Chondrocyte (in vitro differentiated cells): ENCODE data around the gene EIF6. TPM values are rescaled to one million over a fixed set of nuclear protein-coding genes. Genes with fewer than 3 reads are reported as not detected.

Experiments
- DNase-seq: peaks from one replicate; pipeline ENCODE4 v3.0.0; 2021; ENCODE audit warnings: mixed read lengths, low spot score
- H3K27ac Mint-ChIP-seq: one replicate; pipeline ENCODE4 v1.8.0; 2021; ENCODE audit warnings: mild to moderate bottlenecking, moderate library complexity, mixed read lengths; ENCODE audit not compliant: unreplicated experiment
- H3K27me3 Mint-ChIP-seq: 2 replicates; pipeline ENCODE4 v1.8.0; 2021; ENCODE audit warnings: low read depth, mixed read lengths
- H3K36me3 Mint-ChIP-seq: 2 replicates; pipeline ENCODE4 v1.8.0; 2021; ENCODE audit warnings: low read depth, mixed read lengths
- H3K4me1 Mint-ChIP-seq: 2 replicates; pipeline ENCODE4 v1.8.0; 2021; ENCODE audit warnings: low read depth, mild to moderate bottlenecking, mixed read lengths
- H3K4me3 Mint-ChIP-seq: one replicate; pipeline ENCODE4 v1.8.0; 2021; ENCODE audit warnings: mild to moderate bottlenecking, moderate library complexity, mixed read lengths; ENCODE audit not compliant: unreplicated experiment
- H3K9me3 Mint-ChIP-seq: 2 replicates; pipeline ENCODE4 v1.8.0; 2021; ENCODE audit warnings: low read depth, mixed read lengths
- CTCF ChIP-seq: fragments of 200-600 bp; sonication (generic); IDR thresholded peaks from 2 replicates; pipeline ENCODE4 v1.5.0; 2021; ENCODE audit warnings: antibody characterized with exemption, mild to moderate bottlenecking, moderate library complexity
- total RNA-seq: library from RNA; stranded (reverse); gene quantifications from 3 replicates; pipeline ENCODE4 v1.2.1, GENCODE V29; 2021

EIF6 gene
- total RNA-seq, 1 donor from 2014 or later = 125 TPM

DNA sequence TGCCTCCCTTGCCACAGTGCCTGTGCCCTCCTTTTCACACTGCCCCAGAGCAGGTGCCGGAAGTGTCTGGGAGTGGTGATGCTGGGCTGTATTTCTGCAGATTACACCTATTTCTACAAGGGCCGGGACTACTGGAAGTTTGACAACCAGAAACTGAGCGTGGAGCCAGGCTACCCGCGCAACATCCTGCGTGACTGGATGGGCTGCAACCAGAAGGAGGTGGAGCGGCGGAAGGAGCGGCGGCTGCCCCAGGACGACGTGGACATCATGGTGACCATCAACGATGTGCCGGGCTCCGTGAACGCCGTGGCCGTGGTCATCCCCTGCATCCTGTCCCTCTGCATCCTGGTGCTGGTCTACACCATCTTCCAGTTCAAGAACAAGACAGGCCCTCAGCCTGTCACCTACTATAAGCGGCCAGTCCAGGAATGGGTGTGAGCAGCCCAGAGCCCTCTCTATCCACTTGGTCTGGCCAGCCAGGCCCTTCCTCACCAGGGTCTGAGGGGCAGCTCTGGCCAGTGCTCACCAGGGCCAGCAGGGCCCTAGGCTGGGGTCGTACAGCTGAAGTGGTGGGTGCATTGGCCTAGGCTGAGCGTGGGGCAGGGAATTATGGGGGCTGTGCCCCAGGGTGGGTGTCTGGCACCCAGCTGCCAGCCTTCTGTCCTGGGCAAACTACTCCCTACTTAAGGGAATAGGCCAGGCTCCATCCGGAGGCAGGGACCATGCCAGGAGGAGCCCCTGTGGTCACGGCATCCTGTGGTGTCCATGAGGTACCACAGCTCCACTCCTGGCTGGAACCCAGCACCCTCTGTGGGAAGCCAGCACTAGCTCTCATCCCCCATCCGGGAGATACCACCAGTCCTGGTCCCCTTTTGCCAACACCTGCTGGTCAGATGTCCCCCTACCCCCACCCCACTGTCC lies 10.1 kb downstream of the EIF6 start:
- H3K36me3 Mint-ChIP-seq = peaks cover 16% of the 10 kb centered on the region
- peaks cover 21% of the 10 kb centered on the region for H3K4me1 Mint-ChIP-seq
- no peaks in the 10 kb centered on the region for H3K9me3 Mint-ChIP-seq
- H3K27me3 Mint-ChIP-seq = no peaks in the 10 kb centered on the region
- DNase-seq = no peak
- no peak overlapping the region for H3K4me3 Mint-ChIP-seq
- no peak overlapping the region for H3K27ac Mint-ChIP-seq
- TF ChIP-seq CTCF = no peak

- Mint-ChIP-seq H3K9me3 (no peaks in the 10 kb centered on the region), H3K27ac (no peak overlapping the region), H3K4me3 (no peak overlapping the region), H3K27me3 (no peaks in the 10 kb centered on the region), H3K4me1 (peaks cover 21% of the 10 kb centered on the region), H3K36me3 (peaks cover 9% of the 10 kb centered on the region)
- no peak for DNase-seq
- TF ChIP-seq CTCF = no peak
These were observed 11.0 kb downstream of the EIF6 start for GRCh38 chr20:35273449-35274171.

GRCh38 chr20:35271904-35272303 lies 12.7 kb downstream of the EIF6 start:
- Mint-ChIP-seq H3K27me3 (no peaks in the 10 kb centered on the region), H3K36me3 (peaks cover 7% of the 10 kb centered on the region), H3K9me3 (no peaks in the 10 kb centered on the region), H3K4me3 (no peak overlapping the region), H3K4me1 (peaks cover 10% of the 10 kb centered on the region), H3K27ac (no peak overlapping the region)
- DNase-seq = no peak
- no peak for TF ChIP-seq CTCF

DNA sequence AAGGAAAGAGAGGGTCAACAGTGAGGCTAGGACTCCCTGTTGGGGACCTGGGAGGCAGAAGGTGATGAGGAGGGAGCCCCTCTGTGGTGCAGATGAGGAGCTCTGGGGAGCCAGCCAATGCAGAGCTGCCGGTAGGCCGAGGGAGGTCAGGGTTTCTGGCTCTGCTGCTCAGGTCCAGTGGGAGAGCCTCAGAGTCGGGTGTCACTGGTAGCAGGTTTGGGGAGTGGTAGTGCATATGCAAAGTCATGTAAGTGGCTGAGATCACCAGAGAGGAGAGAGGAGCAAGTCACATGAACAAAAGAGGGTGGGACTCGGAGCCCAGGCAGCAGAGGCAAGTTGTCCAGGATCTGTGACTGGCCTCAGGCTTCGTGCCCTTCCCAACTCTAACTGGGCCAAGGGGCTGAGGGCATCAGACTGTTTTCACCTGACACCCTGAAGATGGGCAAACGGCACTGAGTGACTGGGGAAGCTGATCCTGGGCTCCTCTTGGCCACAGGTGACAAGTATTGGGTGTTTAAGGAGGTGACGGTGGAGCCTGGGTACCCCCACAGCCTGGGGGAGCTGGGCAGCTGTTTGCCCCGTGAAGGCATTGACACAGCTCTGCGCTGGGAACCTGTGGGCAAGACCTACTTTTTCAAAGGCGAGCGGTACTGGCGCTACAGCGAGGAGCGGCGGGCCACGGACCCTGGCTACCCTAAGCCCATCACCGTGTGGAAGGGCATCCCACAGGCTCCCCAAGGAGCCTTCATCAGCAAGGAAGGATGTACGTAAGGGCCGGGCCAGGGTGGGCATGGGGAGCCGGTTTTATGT lies 13.3 kb downstream of the EIF6 start:
- H3K9me3 Mint-ChIP-seq = no peaks in the 10 kb centered on the region
- no peak overlapping the region for H3K4me3 Mint-ChIP-seq
- H3K4me1 Mint-ChIP-seq = peaks cover 4% of the 10 kb centered on the region
- no peak for TF ChIP-seq CTCF
- peaks cover 13% of the 10 kb centered on the region for H3K36me3 Mint-ChIP-seq
- H3K27me3 Mint-ChIP-seq = no peaks in the 10 kb centered on the region
- DNase-seq = no peak
- H3K27ac Mint-ChIP-seq = no peak overlapping the region
